Thymus (tissue), 11 donors: ENCODE results near the gene SRD5A2. TPM values are rescaled to one million over a fixed set of nuclear protein-coding genes. Genes with fewer than 3 reads are reported as not detected.

Experiments used
- DNase-seq, 9 donors: peaks; one replicate each; pipeline ENCODE4 v3.0.0-alpha.2; 2013; ENCODE audit warnings: low spot score in 9 of 9, low read depth in 6 of 9, missing footprints in 1 of 9
- H3K27ac ChIP-seq, 2 donors: one replicate each; pipeline ENCODE4 v1.5.1; 2013; ENCODE audit warnings: control low read depth in 1 of 2, low read depth in 1 of 2, low read length in 1 of 2, mild to moderate bottlenecking in 1 of 2, moderate library complexity in 1 of 2
- H3K27me3 ChIP-seq, 2 donors: one replicate each; pipeline ENCODE4 v1.5.1; 2013; ENCODE audit warnings: low read length in 1 of 2; ENCODE audit not compliant: control insufficient read depth in 2 of 2, insufficient read depth in 1 of 2
- H3K36me3 ChIP-seq, 2 donors: one replicate each; pipeline ENCODE4 v1.5.1; 2013; ENCODE audit warnings: low read length in 1 of 2, mild to moderate bottlenecking in 1 of 2, moderate library complexity in 1 of 2; ENCODE audit not compliant: control insufficient read depth in 2 of 2, insufficient read depth in 2 of 2
- H3K4me1 ChIP-seq, 2 donors: one replicate each; pipeline ENCODE4 v1.5.1; 2013; ENCODE audit warnings: low read length in 2 of 2; ENCODE audit not compliant: control insufficient read depth in 2 of 2, insufficient read depth in 2 of 2
- H3K4me3 ChIP-seq, 2 donors: one replicate each; pipeline ENCODE4 v1.5.1; 2013; ENCODE audit warnings: low read length in 2 of 2, control low read depth in 1 of 2, mild to moderate bottlenecking in 1 of 2
- H3K9me3 ChIP-seq, 2 donors: one replicate each; pipeline ENCODE4 v1.5.1; 2013; ENCODE audit warnings: low read length in 1 of 2, mild to moderate bottlenecking in 1 of 2; ENCODE audit not compliant: control insufficient read depth in 2 of 2, insufficient read depth in 1 of 2
- WGBS: extraction: QIAGEN DNeasy Blood & Tissue Kit; methylation state at CpG from one replicate; pipeline ENCODE4 v1.1.7; 2013; 5-methylcytosine and 5-hydroxymethylcytosine counted together
- polyA plus RNA-seq: library from polyadenylated mRNA; stranded (reverse); fragments of 200-250 nt; gene quantifications from one replicate; pipeline ENCODE4 v1.2.3, GENCODE V29; 2013
- total RNA-seq: library from RNA; stranded (reverse); fragments of 120-200 nt; gene quantifications from one replicate; pipeline ENCODE4 v1.2.4, GENCODE V29; 2013
- donor health status: healthy.

The SRD5A2 gene
- total and polyA plus RNA-seq, 2 donors, result 0.07 to 0.28 TPM

GRCh38 chr2:31539505-31539904, 41.2 kb downstream of the SRD5A2 start:
- Histone ChIP-seq H3K9me3 (no peaks in the 10 kb centered on the region), H3K27me3 (no peaks in the 10 kb centered on the region), H3K27ac (no peak overlapping the region), H3K4me1 (no peaks in the 10 kb centered on the region), H3K4me3 (no peak overlapping the region), H3K36me3 (no peaks in the 10 kb centered on the region)
- DNase-seq, result no peak
- 65% methylated on average over 3 of the region's 3 CpGs for WGBS

- no peaks in the 10 kb centered on the region for H3K36me3 ChIP-seq
- WGBS, result 77% methylated on average over 2 of the region's 2 CpGs
Measured at GRCh38 chr2:31535768-31536167, 45.0 kb downstream of the SRD5A2 start.

GRCh38 chr2:31534636-31535035, 46.1 kb downstream of the SRD5A2 start:
- Histone ChIP-seq H3K27ac (no peak overlapping the region), H3K4me3 (no peak overlapping the region), H3K27me3 (no peaks in the 10 kb centered on the region), H3K4me1 (no peaks in the 10 kb centered on the region), H3K36me3 (no peaks in the 10 kb centered on the region), H3K9me3 (no peaks in the 10 kb centered on the region)
- no peak for DNase-seq
- 95% methylated on average over 1 of the region's 1 CpG for WGBS

More at GRCh38 chr2:31535768-31536167, 45.0 kb downstream of the SRD5A2 start:
- Histone ChIP-seq H3K4me3 (no peak overlapping the region), H3K27ac (no peak overlapping the region), H3K4me1 (no peaks in the 10 kb centered on the region), H3K27me3 (no peaks in the 10 kb centered on the region), H3K9me3 (no peaks in the 10 kb centered on the region)
- no peak for DNase-seq

DNA sequence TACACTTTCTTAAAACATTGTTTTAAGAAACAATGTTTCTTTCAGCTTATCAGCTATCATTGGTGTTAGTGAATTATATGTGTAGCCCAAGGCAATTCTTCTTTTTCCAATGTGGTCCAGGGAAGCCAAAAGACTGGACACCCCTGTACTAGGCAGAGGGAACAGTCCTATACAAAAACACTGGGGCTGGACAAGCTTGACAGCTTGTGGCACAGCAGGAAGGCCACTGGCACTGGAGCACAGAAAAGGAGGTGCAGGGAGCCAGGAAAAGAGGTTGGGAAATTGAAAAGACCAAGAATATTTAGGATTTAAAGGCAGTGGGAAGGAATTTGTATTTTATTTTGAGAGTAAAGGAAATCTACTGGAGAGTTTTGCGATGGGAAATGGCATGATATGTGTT, 47.7 kb downstream of the SRD5A2 start:
- no peaks in the 10 kb centered on the region for H3K4me1 ChIP-seq
- H3K27ac ChIP-seq, result no peak overlapping the region
- 93% methylated on average over 1 of the region's 1 CpG for WGBS
- H3K9me3 ChIP-seq, result no peaks in the 10 kb centered on the region
- no peak overlapping the region for H3K4me3 ChIP-seq
- DNase-seq, result no peak
- no peaks in the 10 kb centered on the region for H3K36me3 ChIP-seq
- no peaks in the 10 kb centered on the region for H3K27me3 ChIP-seq

DNA sequence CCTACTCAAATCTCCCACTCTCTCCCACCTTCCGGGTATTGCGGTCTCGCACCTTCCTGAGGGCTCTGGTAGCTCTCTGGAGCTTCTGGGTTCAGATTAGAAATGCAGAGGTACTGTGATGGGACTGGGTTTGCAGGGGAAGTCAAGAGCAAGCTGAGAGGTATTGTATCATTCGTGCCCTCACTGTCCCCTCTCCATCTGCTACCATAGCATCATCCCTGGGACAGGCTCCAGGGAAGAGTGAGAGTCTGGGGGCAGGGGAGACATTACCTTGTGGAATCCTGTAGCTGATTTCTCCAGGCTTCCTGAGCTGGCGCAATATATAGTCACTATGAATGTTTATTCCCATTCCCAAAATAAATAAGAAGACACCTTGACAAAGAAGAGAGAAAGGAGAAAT, 49.6 kb downstream of the SRD5A2 start:
- no peak for DNase-seq
- 92% methylated on average over 5 of the region's 5 CpGs for WGBS

DNA sequence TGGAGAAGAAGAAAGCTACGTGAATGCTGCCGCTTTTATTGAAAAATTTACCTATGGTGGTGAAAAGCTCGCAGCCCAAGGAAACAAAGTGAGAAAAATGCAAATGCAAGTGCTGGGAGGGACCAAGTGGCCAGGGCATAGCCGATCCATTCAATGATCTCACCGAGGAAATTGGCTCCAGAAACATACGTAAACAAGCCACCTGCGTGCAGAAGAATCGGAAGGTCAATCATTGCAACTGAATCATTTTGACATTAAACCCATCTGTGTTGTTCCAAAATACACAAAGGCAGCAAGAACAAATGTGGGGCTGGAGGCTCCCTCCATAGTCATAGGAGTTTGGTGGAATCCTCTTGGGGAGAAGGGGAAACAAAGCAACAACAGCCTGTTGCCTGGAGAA, 51.5 kb downstream of the SRD5A2 start:
- H3K9me3 ChIP-seq, result no peaks in the 10 kb centered on the region
- 97% methylated on average over 8 of the region's 8 CpGs for WGBS
- DNase-seq, result no peak
- H3K4me1 ChIP-seq, result no peaks in the 10 kb centered on the region
- H3K27me3 ChIP-seq, result no peaks in the 10 kb centered on the region
- no peak overlapping the region for H3K27ac ChIP-seq
- H3K36me3 ChIP-seq, result no peaks in the 10 kb centered on the region
- no peak overlapping the region for H3K4me3 ChIP-seq

More for the DNA sequence above, 49.6 kb downstream of the SRD5A2 start:
- Histone ChIP-seq H3K27me3 (no peaks in the 10 kb centered on the region), H3K4me3 (no peak overlapping the region), H3K36me3 (no peaks in the 10 kb centered on the region), H3K4me1 (no peaks in the 10 kb centered on the region), H3K27ac (no peak overlapping the region), H3K9me3 (no peaks in the 10 kb centered on the region)

- H3K27ac ChIP-seq, result no peak overlapping the region
- H3K4me1 ChIP-seq, result no peaks in the 10 kb centered on the region
- 99% methylated on average over 6 of the region's 6 CpGs for WGBS
- H3K4me3 ChIP-seq, result no peak overlapping the region
- H3K9me3 ChIP-seq, result no peaks in the 10 kb centered on the region
- H3K27me3 ChIP-seq, result no peaks in the 10 kb centered on the region
- DNase-seq, result no peak
- no peaks in the 10 kb centered on the region for H3K36me3 ChIP-seq
Measured at GRCh38 chr2:31528823-31529222, 51.9 kb downstream of the SRD5A2 start.

- Histone ChIP-seq H3K9me3 (no peaks in the 10 kb centered on the region), H3K4me3 (no peak overlapping the region), H3K27me3 (no peaks in the 10 kb centered on the region), H3K4me1 (no peaks in the 10 kb centered on the region), H3K27ac (no peak overlapping the region), H3K36me3 (no peaks in the 10 kb centered on the region)
- no peak for DNase-seq
- 86% methylated on average over 15 of the region's 15 CpGs for WGBS
Measured at GRCh38 chr2:31526946-31527732, 53.6 kb downstream of the SRD5A2 start.

DNA sequence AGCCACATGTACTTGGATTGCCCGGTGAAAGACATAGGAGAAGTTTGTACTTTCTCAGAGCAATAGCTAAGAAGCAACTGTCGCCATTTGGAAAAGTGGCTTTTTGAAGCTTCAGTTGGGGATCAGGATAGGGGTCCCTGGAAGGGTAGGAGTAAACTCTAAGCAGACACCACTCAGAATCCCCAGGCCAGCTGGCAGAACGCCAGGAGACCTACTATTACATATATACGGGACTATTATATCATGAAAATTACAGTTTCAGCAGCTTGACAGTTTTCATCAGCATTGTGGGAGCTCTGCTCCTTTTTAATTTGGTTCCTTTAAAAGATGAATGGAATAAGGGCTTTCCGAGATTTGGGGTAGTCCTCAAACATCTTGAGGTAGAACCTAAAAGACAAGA, 54.9 kb downstream of the SRD5A2 start:
- Histone ChIP-seq H3K9me3 (no peaks in the 10 kb centered on the region), H3K27me3 (no peaks in the 10 kb centered on the region), H3K36me3 (no peaks in the 10 kb centered on the region), H3K27ac (no peak overlapping the region), H3K4me3 (no peak overlapping the region), H3K4me1 (no peaks in the 10 kb centered on the region)
- WGBS, result 92% methylated on average over 5 of the region's 5 CpGs
- no peak for DNase-seq
